HEK293 (cell line): ENCODE results near the gene ALDH16A1.

Experiments
- CTCF ChIA-PET: fragments of 350-600 bp; formaldehyde crosslinking; extraction: SDS; loops from one replicate; lab custom pipeline; 2021; ENCODE audit warnings: antibody characterized with exemption; lab: Yijun Ruan, JAX
- POLR2A ChIA-PET: fragments of 300-600 bp; formaldehyde crosslinking; extraction: SDS; loops from one replicate; lab custom pipeline; 2020; ENCODE audit warnings: antibody characterized with exemption, inconsistent platforms; lab: Yijun Ruan, JAX
- H3K27ac ChIP-seq: fragments of 200-500 bp; sonication (Bioruptor generic); 2 replicates; pipeline ENCODE4 v1.5.1; 2014; ENCODE audit warnings: low read depth, low read length, control low read depth, inconsistent platforms; ENCODE audit errors: extremely low read depth
- H3K36me3 ChIP-seq, 2 experiments: fragments of 200-500 bp in 1 of 2; sonication (Bioruptor generic) in 1 of 2; 1 replicate in 1 of 2; 2 replicates in 1 of 2; pipeline ENCODE4 v1.5.1; 2014 to 2017; ENCODE audit warnings: inconsistent platforms in 2 of 2, low read length in 2 of 2; ENCODE audit not compliant: control insufficient read depth in 2 of 2, insufficient read depth in 1 of 2
- H3K4me1 ChIP-seq: fragments of 200-500 bp; sonication (Bioruptor generic); 2 replicates; pipeline ENCODE4 v1.5.1; 2014; ENCODE audit warnings: mild to moderate bottlenecking, low read length, inconsistent platforms; ENCODE audit not compliant: control insufficient read depth, insufficient read depth
- H3K4me3 ChIP-seq: 2 replicates; pipeline ENCODE4 v1.5.1; 2011; ENCODE audit warnings: low read depth, mild to moderate bottlenecking, control low read depth, low read length, moderate library complexity
- H3K9me3 ChIP-seq: fragments of 200-500 bp; sonication (Bioruptor generic); 2 replicates; pipeline ENCODE4 v1.5.1; 2014; ENCODE audit warnings: low read depth, low read length, inconsistent platforms; ENCODE audit not compliant: control insufficient read depth, insufficient read depth
- GFI1B ChIP-seq: fragments of 450-650 bp; formaldehyde crosslinking; IDR thresholded peaks from 2 replicates; pipeline ENCODE4 v1.5.1; 2016; ENCODE audit warnings: missing biosample characterization, missing genetic modification characterization
- GLIS2 ChIP-seq: fragments of 450-650 bp; formaldehyde crosslinking; IDR thresholded peaks from 2 replicates; pipeline ENCODE4 v1.5.1; 2016; ENCODE audit warnings: missing biosample characterization, missing genetic modification characterization
- SCRT2 ChIP-seq: fragments of 450-650 bp; formaldehyde crosslinking; IDR thresholded peaks from 2 replicates; pipeline ENCODE4 v1.5.1; 2016; ENCODE audit warnings: missing biosample characterization, missing genetic modification characterization
- SP2 ChIP-seq: fragments of 450-650 bp; formaldehyde crosslinking; IDR thresholded peaks from 2 replicates; pipeline ENCODE4 v1.5.1; 2016; ENCODE audit warnings: missing biosample characterization, missing genetic modification characterization
- ZBTB7A ChIP-seq: fragments of 450-650 bp; formaldehyde crosslinking; IDR thresholded peaks from 2 replicates; pipeline ENCODE4 v1.5.1; 2016; ENCODE audit warnings: low read depth, missing biosample characterization, missing genetic modification characterization
- ZNF214 ChIP-seq: fragments of 450-650 bp; formaldehyde crosslinking; IDR thresholded peaks from 2 replicates; pipeline ENCODE4 v1.5.1; 2017; ENCODE audit warnings: missing biosample characterization, mild to moderate bottlenecking, missing genetic modification characterization, borderline replicate concordance
- ZNF341 ChIP-seq: fragments of 450-650 bp; formaldehyde crosslinking; IDR thresholded peaks from 2 replicates; pipeline ENCODE4; 2016; ENCODE audit warnings: low read depth, missing biosample characterization, missing genetic modification characterization
- ZNF366 ChIP-seq: fragments of 450-650 bp; formaldehyde crosslinking; conservative IDR thresholded peaks from 2 replicates; pipeline ENCODE4 v1.5.1; 2016; ENCODE audit warnings: missing biosample characterization, missing genetic modification characterization
- ZNF404 ChIP-seq: fragments of 450-650 bp; formaldehyde crosslinking; IDR thresholded peaks from 2 replicates; pipeline ENCODE4 v1.5.1; 2017; ENCODE audit warnings: missing biosample characterization, missing genetic modification characterization
- ZNF561 ChIP-seq: fragments of 450-650 bp; IDR thresholded peaks from 2 replicates; pipeline ENCODE4 v1.5.1; 2018; ENCODE audit warnings: missing biosample characterization, missing genetic modification characterization, borderline replicate concordance
- ZNF747 ChIP-seq: fragments of 450-650 bp; formaldehyde crosslinking; IDR thresholded peaks from 2 replicates; pipeline ENCODE4 v1.5.1; 2016; ENCODE audit warnings: missing biosample characterization, missing genetic modification characterization
- ZNF76 ChIP-seq: fragments of 450-650 bp; formaldehyde crosslinking; IDR thresholded peaks from 2 replicates; pipeline ENCODE4; 2016; ENCODE audit warnings: low read depth, missing biosample characterization, missing genetic modification characterization, borderline replicate concordance
- TF ChIP-seq, protein P1 (sequence below): fragments of 450-650 bp; formaldehyde crosslinking; IDR thresholded peaks from 2 replicates; pipeline ENCODE4 v1.5.1; 2017; ENCODE audit warnings: missing biosample characterization, missing genetic modification characterization
- TF ChIP-seq, protein P2 (sequence below): fragments of 450-650 bp; formaldehyde crosslinking; IDR thresholded peaks from 2 replicates; pipeline ENCODE4 v1.5.1; 2016; ENCODE audit warnings: missing biosample characterization, missing genetic modification characterization
- TF ChIP-seq, protein P3 (sequence below): fragments of 450-650 bp; formaldehyde crosslinking; IDR thresholded peaks from 2 replicates; pipeline ENCODE4 v1.5.1; 2016; ENCODE audit warnings: missing biosample characterization, missing genetic modification characterization
- TF ChIP-seq, protein P4 (sequence below): fragments of 450-650 bp; formaldehyde crosslinking; IDR thresholded peaks from 2 replicates; pipeline ENCODE4 v1.5.1; 2016; ENCODE audit warnings: missing biosample characterization, missing genetic modification characterization
- TF ChIP-seq, protein P5 (sequence below): fragments of 450-650 bp; formaldehyde crosslinking; IDR thresholded peaks from 2 replicates; pipeline ENCODE4 v1.5.1; 2016; ENCODE audit warnings: missing biosample characterization, missing genetic modification characterization
- TF ChIP-seq, protein P6 (sequence below): fragments of 450-650 bp; formaldehyde crosslinking; IDR thresholded peaks from 2 replicates; pipeline ENCODE4 v1.5.1; 2016; ENCODE audit warnings: missing biosample characterization, missing genetic modification characterization

Gene ALDH16A1

DNA sequence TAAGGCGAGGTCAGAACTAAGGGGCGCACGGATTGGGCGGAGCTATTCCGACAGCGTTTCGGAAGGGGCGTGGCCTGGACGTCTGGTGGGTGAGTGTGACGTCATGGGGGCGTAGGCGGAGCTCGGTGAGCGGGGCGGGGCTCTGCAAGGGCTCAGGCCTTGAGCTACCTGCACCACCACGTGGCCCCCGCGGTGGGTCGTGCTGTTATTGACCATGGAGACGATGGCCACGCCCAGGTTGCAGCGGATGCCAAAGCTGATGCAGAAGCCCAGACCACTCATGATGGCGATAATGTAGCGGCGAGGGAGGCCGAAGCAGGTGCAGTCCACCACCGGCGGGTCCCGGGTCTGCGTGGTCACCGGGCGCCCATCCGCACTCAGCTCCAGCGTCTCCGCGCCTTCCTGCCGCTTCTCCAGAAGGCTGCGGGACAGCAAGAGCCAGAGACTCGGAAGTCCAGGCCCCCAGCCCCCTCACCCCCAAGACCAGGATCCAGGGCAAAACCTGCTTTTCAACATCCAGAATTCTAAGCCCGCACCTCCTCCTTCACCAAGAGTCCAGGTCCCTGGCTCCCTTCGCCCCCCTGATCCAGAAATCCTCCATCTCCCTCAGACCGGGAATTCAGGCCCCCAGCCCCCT is 16.5 kb upstream of the ALDH16A1 start (continued):
- TF ChIP-seq, protein P1, sequence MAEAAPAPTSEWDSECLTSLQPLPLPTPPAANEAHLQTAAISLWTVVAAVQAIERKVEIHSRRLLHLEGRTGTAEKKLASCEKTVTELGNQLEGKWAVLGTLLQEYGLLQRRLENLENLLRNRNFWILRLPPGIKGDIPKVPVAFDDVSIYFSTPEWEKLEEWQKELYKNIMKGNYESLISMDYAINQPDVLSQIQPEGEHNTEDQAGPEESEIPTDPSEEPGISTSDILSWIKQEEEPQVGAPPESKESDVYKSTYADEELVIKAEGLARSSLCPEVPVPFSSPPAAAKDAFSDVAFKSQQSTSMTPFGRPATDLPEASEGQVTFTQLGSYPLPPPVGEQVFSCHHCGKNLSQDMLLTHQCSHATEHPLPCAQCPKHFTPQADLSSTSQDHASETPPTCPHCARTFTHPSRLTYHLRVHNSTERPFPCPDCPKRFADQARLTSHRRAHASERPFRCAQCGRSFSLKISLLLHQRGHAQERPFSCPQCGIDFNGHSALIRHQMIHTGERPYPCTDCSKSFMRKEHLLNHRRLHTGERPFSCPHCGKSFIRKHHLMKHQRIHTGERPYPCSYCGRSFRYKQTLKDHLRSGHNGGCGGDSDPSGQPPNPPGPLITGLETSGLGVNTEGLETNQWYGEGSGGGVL (tag by site-specific recombination), result no peak
- TF ChIP-seq ZBTB7A, result no peak
- TF ChIP-seq GFI1B, result no peak
- TF ChIP-seq, protein P2, sequence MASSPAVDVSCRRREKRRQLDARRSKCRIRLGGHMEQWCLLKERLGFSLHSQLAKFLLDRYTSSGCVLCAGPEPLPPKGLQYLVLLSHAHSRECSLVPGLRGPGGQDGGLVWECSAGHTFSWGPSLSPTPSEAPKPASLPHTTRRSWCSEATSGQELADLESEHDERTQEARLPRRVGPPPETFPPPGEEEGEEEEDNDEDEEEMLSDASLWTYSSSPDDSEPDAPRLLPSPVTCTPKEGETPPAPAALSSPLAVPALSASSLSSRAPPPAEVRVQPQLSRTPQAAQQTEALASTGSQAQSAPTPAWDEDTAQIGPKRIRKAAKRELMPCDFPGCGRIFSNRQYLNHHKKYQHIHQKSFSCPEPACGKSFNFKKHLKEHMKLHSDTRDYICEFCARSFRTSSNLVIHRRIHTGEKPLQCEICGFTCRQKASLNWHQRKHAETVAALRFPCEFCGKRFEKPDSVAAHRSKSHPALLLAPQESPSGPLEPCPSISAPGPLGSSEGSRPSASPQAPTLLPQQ (tag by site-specific recombination), result no peak
- TF ChIP-seq, protein P3, sequence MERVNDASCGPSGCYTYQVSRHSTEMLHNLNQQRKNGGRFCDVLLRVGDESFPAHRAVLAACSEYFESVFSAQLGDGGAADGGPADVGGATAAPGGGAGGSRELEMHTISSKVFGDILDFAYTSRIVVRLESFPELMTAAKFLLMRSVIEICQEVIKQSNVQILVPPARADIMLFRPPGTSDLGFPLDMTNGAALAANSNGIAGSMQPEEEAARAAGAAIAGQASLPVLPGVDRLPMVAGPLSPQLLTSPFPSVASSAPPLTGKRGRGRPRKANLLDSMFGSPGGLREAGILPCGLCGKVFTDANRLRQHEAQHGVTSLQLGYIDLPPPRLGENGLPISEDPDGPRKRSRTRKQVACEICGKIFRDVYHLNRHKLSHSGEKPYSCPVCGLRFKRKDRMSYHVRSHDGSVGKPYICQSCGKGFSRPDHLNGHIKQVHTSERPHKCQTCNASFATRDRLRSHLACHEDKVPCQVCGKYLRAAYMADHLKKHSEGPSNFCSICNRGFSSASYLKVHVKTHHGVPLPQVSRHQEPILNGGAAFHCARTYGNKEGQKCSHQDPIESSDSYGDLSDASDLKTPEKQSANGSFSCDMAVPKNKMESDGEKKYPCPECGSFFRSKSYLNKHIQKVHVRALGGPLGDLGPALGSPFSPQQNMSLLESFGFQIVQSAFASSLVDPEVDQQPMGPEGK (tag by site-specific recombination), result no peak
- no peak for TF ChIP-seq SCRT2 (tag by site-specific recombination)
- TF ChIP-seq ZNF747 (tag by site-specific recombination), result no peak
- TF ChIP-seq GLIS2 (tag by site-specific recombination), result no peak

DNA sequence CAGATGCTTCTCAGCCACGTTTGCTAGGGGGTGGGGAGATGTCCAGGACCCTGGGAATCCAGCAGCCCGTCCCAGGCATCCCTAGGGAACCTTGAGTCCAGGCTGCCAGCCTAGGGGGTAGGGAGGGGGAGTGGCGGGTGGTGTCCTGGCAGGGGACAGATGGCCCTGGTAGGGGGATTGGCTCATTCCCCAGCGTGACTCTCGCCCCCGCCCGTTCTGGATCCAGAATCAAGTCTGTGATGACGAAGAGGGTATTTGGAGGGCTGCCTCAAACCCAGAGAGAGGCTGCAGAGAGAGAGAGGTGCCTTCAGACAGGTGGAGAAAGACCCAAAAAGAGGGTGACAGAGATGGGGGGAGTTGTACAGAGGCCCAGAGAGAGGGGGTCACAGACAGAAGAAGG is 15.8 kb upstream of the ALDH16A1 start:
- Histone ChIP-seq H3K4me1 (peaks cover 4% of the 10 kb centered on the region), H3K27ac (no peak overlapping the region), H3K9me3 (no peaks in the 10 kb centered on the region), H3K4me3 (no peak overlapping the region), H3K36me3 (no peaks in the 10 kb centered on the region)
- no peak for TF ChIP-seq ZNF404
- POLR2A ChIA-PET, result no interaction called here
- CTCF ChIA-PET, result no interaction called here

DNA sequence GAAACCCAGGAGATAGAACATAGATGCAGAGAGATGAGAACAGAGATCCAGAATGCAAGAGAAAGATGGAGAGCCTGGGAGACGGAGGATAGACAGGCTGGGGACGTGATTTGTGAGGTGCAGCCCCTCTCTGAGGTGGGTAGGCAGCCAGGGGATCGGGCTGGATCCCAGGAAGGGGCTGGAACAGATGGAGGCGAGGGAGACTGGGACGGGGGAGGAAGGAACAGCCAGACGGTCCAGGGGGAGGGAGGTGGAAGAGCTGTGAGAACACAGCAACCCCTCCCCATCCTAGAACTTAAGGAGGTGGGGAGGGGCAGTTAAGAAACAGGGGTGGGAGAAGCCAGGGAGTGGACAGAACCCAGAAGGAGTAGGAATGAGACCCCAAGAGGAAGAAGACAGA is 14.8 kb upstream of the ALDH16A1 start:
- Histone ChIP-seq H3K36me3 (no peaks in the 10 kb centered on the region), H3K4me1 (peaks cover 7% of the 10 kb centered on the region), H3K9me3 (no peaks in the 10 kb centered on the region), H3K27ac (no peak overlapping the region), H3K4me3 (no peak overlapping the region)
- ChIA-PET CTCF (no interaction called here), POLR2A (no interaction called here)
- no peak for TF ChIP-seq ZNF561 (tag by site-specific recombination)
- no peak for TF ChIP-seq ZNF76
- TF ChIP-seq, protein P4, sequence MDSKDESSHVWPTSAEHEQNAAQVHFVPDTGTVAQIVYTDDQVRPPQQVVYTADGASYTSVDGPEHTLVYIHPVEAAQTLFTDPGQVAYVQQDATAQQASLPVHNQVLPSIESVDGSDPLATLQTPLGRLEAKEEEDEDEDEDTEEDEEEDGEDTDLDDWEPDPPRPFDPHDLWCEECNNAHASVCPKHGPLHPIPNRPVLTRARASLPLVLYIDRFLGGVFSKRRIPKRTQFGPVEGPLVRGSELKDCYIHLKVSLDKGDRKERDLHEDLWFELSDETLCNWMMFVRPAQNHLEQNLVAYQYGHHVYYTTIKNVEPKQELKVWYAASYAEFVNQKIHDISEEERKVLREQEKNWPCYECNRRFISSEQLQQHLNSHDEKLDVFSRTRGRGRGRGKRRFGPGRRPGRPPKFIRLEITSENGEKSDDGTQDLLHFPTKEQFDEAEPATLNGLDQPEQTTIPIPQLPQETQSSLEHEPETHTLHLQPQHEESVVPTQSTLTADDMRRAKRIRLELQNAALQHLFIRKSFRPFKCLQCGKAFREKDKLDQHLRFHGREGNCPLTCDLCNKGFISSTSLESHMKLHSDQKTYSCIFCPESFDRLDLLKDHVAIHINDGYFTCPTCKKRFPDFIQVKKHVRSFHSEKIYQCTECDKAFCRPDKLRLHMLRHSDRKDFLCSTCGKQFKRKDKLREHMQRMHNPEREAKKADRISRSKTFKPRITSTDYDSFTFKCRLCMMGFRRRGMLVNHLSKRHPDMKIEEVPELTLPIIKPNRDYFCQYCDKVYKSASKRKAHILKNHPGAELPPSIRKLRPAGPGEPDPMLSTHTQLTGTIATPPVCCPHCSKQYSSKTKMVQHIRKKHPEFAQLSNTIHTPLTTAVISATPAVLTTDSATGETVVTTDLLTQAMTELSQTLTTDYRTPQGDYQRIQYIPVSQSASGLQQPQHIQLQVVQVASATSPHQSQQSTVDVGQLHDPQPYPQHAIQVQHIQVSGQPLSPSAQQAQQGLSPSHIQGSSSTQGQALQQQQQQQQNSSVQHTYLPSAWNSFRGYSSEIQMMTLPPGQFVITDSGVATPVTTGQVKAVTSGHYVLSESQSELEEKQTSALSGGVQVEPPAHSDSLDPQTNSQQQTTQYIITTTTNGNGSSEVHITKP (tag by site-specific recombination), result 0 out of 2 replicates have a peak, but pooled peaks have one; percentile 15
- TF ChIP-seq ZNF341, result peak; percentile 99
- TF ChIP-seq SP2 (tag by site-specific recombination), result peak; percentile 23; the same call in 1 of the 2 replicates
- TF ChIP-seq, protein P5, sequence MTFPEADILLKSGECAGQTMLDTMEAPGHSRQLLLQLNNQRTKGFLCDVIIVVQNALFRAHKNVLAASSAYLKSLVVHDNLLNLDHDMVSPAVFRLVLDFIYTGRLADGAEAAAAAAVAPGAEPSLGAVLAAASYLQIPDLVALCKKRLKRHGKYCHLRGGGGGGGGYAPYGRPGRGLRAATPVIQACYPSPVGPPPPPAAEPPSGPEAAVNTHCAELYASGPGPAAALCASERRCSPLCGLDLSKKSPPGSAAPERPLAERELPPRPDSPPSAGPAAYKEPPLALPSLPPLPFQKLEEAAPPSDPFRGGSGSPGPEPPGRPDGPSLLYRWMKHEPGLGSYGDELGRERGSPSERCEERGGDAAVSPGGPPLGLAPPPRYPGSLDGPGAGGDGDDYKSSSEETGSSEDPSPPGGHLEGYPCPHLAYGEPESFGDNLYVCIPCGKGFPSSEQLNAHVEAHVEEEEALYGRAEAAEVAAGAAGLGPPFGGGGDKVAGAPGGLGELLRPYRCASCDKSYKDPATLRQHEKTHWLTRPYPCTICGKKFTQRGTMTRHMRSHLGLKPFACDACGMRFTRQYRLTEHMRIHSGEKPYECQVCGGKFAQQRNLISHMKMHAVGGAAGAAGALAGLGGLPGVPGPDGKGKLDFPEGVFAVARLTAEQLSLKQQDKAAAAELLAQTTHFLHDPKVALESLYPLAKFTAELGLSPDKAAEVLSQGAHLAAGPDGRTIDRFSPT (tag by site-specific recombination), result no peak
- TF ChIP-seq, protein P1 (tag by site-specific recombination), result peak; percentile 60
- TF ChIP-seq ZNF214, result no peak
- TF ChIP-seq, protein P6, sequence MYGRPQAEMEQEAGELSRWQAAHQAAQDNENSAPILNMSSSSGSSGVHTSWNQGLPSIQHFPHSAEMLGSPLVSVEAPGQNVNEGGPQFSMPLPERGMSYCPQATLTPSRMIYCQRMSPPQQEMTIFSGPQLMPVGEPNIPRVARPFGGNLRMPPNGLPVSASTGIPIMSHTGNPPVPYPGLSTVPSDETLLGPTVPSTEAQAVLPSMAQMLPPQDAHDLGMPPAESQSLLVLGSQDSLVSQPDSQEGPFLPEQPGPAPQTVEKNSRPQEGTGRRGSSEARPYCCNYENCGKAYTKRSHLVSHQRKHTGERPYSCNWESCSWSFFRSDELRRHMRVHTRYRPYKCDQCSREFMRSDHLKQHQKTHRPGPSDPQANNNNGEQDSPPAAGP (tag by site-specific recombination), result no peak
- TF ChIP-seq ZNF366 (tag by site-specific recombination), result peak; percentile 32
